ENCODE results near the gene RBM43.

DNA sequence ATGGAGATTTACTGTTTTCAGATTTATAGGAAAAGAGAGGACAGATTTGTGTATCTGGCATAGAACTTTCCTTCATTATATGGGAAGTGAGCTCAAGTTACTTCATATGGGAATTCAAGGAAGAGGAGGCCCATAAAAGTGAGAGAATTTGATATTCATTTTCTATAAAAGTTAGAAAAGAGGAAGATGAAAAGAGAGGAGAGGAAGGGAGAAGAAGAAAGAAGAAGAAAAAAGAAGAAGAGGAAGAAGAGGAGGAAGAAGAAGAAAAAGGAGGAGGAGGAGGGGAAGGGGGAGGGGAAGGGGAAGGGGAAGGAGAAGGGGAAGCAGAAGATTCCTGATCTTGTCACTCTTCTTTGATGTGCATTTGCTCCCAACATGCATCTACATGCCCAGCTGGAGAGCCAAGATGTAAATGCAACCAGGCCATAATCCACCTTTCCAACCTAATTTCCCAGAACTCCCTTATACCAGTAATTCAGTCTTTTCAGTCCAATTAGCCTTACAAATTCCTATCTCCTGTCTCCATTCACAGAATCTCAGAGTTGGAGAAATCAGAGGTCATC is 43.5 kb upstream of the RBM43 start:
- TF ChIP-seq CTCF (IDR thresholded peaks at IDR 0.05; ENCODE audit: insufficient read depth, low read depth, low read length) (no peak), EZH2 (IDR thresholded peaks at IDR 0.05; ENCODE audit: insufficient read depth, low read length) (no peak)

Measured in astrocyte (in vitro differentiated cells and primary cell).